HEK293 (cell line): ENCODE results near the gene ZKSCAN4.

Experiments used
- AEBP2 ChIP-seq: fragments of 450-650 bp; formaldehyde crosslinking; IDR thresholded peaks from 2 replicates; pipeline ENCODE4 v1.5.1; 2016; ENCODE audit warnings: missing biosample characterization, missing genetic modification characterization, borderline replicate concordance
- CTCF ChIP-seq: fragments of 450-650 bp; formaldehyde crosslinking; IDR thresholded peaks from 2 replicates; pipeline ENCODE4 v1.5.1; 2016; ENCODE audit warnings: missing biosample characterization, missing genetic modification characterization
- GLIS2 ChIP-seq: fragments of 450-650 bp; formaldehyde crosslinking; IDR thresholded peaks from 2 replicates; pipeline ENCODE4 v1.5.1; 2016; ENCODE audit warnings: missing biosample characterization, missing genetic modification characterization
- HIC1 ChIP-seq: fragments of 450-650 bp; formaldehyde crosslinking; IDR thresholded peaks from 2 replicates; pipeline ENCODE4 v1.5.1; 2016; ENCODE audit warnings: missing biosample characterization, missing genetic modification characterization
- KLF16 ChIP-seq: fragments of 450-650 bp; formaldehyde crosslinking; IDR thresholded peaks from 2 replicates; pipeline ENCODE4 v1.5.1; 2017; ENCODE audit warnings: missing biosample characterization, missing genetic modification characterization
- KLF9 ChIP-seq: fragments of 450-650 bp; formaldehyde crosslinking; IDR thresholded peaks from 2 replicates; pipeline ENCODE4 v1.5.1; 2016; ENCODE audit warnings: missing biosample characterization, missing genetic modification characterization, low read depth
- MYNN ChIP-seq: fragments of 450-650 bp; formaldehyde crosslinking; IDR thresholded peaks from 2 replicates; pipeline ENCODE4 v1.5.1; 2016; ENCODE audit warnings: missing biosample characterization, missing genetic modification characterization, borderline replicate concordance
- OSR2 ChIP-seq: fragments of 450-650 bp; formaldehyde crosslinking; IDR thresholded peaks from 2 replicates; pipeline ENCODE4 v1.5.1; 2016; ENCODE audit warnings: missing biosample characterization, missing genetic modification characterization
- ZBTB7A ChIP-seq: fragments of 450-650 bp; formaldehyde crosslinking; IDR thresholded peaks from 2 replicates; pipeline ENCODE4 v1.5.1; 2016; ENCODE audit warnings: low read depth, missing biosample characterization, missing genetic modification characterization
- ZEB2 ChIP-seq: fragments of 450-650 bp; formaldehyde crosslinking; IDR thresholded peaks from 2 replicates; pipeline ENCODE4 v1.5.1; 2016; ENCODE audit warnings: missing biosample characterization, missing genetic modification characterization
- ZNF114 ChIP-seq: fragments of 450-650 bp; formaldehyde crosslinking; IDR thresholded peaks from 2 replicates; pipeline ENCODE4 v1.5.0; 2017; ENCODE audit warnings: missing biosample characterization, missing genetic modification characterization
- ZNF175 ChIP-seq: fragments of 450-650 bp; formaldehyde crosslinking; IDR thresholded peaks from 2 replicates; pipeline ENCODE4 v1.5.1; 2016; ENCODE audit warnings: missing biosample characterization, missing genetic modification characterization
- ZNF18 ChIP-seq: fragments of 450-650 bp; formaldehyde crosslinking; IDR thresholded peaks from 2 replicates; pipeline ENCODE4 v1.5.1; 2016; ENCODE audit warnings: missing biosample characterization, missing genetic modification characterization
- ZNF2 ChIP-seq: fragments of 450-650 bp; formaldehyde crosslinking; IDR thresholded peaks from 2 replicates; pipeline ENCODE4 v1.5.1; 2016; ENCODE audit warnings: missing biosample characterization, missing genetic modification characterization
- ZNF239 ChIP-seq: fragments of 450-650 bp; formaldehyde crosslinking; IDR thresholded peaks from 2 replicates; pipeline ENCODE4 v1.5.1; 2016; ENCODE audit warnings: missing biosample characterization, missing genetic modification characterization
- ZNF24 ChIP-seq: fragments of 450-650 bp; formaldehyde crosslinking; IDR thresholded peaks from 2 replicates; pipeline ENCODE4 v1.5.1; 2016; ENCODE audit warnings: missing biosample characterization, missing genetic modification characterization
- ZNF266 ChIP-seq: fragments of 450-650 bp; formaldehyde crosslinking; IDR thresholded peaks from 2 replicates; pipeline ENCODE4 v1.5.1; 2016; ENCODE audit warnings: missing biosample characterization, missing genetic modification characterization, low read depth
- ZNF362 ChIP-seq: fragments of 450-650 bp; formaldehyde crosslinking; IDR thresholded peaks from 2 replicates; pipeline ENCODE4 v1.5.1; 2016; ENCODE audit warnings: missing biosample characterization, missing genetic modification characterization
- ZNF398 ChIP-seq: fragments of 450-650 bp; formaldehyde crosslinking; IDR thresholded peaks from 2 replicates; pipeline ENCODE4 v1.5.1; 2017; ENCODE audit warnings: missing biosample characterization, missing genetic modification characterization
- ZNF416 ChIP-seq: fragments of 450-650 bp; formaldehyde crosslinking; IDR thresholded peaks from 2 replicates; pipeline ENCODE4 v1.5.1; 2016; ENCODE audit warnings: missing biosample characterization, missing genetic modification characterization
- ZNF426 ChIP-seq: fragments of 450-650 bp; formaldehyde crosslinking; IDR thresholded peaks from 2 replicates; pipeline ENCODE4 v1.5.1; 2017; ENCODE audit warnings: missing biosample characterization, missing genetic modification characterization, mild to moderate bottlenecking, inconsistent platforms, moderate library complexity
- ZNF501 ChIP-seq: fragments of 450-650 bp; formaldehyde crosslinking; IDR thresholded peaks from 2 replicates; pipeline ENCODE4 v1.5.1; 2016; ENCODE audit warnings: missing biosample characterization, missing genetic modification characterization
- ZNF626 ChIP-seq: fragments of 450-650 bp; sonication (Bioruptor Pico); formaldehyde crosslinking; IDR thresholded peaks from 2 replicates; pipeline ENCODE4 v1.5.1; 2018; ENCODE audit warnings: missing biosample characterization, missing genetic modification characterization, inconsistent platforms
- ZNF677 ChIP-seq: fragments of 450-650 bp; IDR thresholded peaks from 2 replicates; pipeline ENCODE4 v1.5.0; 2018; ENCODE audit warnings: missing biosample characterization, mild to moderate bottlenecking, missing genetic modification characterization, moderate library complexity
- ZNF701 ChIP-seq: fragments of 450-650 bp; formaldehyde crosslinking; IDR thresholded peaks from 2 replicates; pipeline ENCODE4 v1.5.1; 2016; ENCODE audit warnings: missing biosample characterization, missing genetic modification characterization
- ZNF747 ChIP-seq: fragments of 450-650 bp; formaldehyde crosslinking; IDR thresholded peaks from 2 replicates; pipeline ENCODE4 v1.5.1; 2016; ENCODE audit warnings: missing biosample characterization, missing genetic modification characterization
- ZNF777 ChIP-seq: fragments of 450-650 bp; formaldehyde crosslinking; IDR thresholded peaks from 2 replicates; pipeline ENCODE4 v1.5.1; 2017; ENCODE audit warnings: missing biosample characterization, missing genetic modification characterization, borderline replicate concordance
- ZNF830 ChIP-seq: fragments of 450-650 bp; IDR thresholded peaks from 2 replicates; pipeline ENCODE4 v1.5.0; 2018; ENCODE audit warnings: missing biosample characterization, missing genetic modification characterization, low read depth, mild to moderate bottlenecking, moderate library complexity
- TF ChIP-seq, protein P1 (sequence below): fragments of 450-650 bp; IDR thresholded peaks from 2 replicates; pipeline ENCODE4 v1.5.1; 2018; ENCODE audit warnings: missing biosample characterization, mild to moderate bottlenecking, missing genetic modification characterization

Gene ZKSCAN4

DNA sequence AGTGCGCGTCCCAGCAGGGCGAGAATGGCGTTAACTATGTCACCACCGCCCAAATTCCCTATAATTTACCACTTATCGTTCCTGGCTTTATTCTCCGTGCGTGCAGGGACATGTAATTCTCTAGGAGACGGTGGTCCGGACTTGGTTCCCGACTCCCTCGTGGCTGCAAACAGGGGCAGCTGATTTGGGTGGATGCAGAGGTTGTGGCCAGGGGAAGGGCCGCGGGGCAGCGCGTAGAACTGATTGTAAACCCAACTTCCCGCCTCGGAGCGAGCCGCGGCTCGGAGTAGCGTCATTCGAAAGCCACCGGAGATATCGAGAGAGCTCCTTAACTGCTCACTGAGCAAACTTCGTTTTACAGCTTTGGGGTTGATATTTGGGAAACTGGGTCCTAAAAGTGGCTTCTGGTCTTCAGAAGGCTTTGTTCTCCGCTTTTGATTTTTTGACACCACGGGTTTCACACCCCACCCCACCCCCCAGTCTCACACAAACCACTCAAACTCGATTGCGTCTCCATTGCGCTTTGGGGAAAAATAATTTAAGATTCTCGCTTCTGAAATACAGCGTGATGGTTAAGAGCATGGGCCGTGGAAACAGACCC lies 44.5 kb downstream of the ZKSCAN4 start (continued):
- TF ChIP-seq KLF9 (tag by site-specific recombination) (no peak), ZNF239 (tag by site-specific recombination) (no peak), MYNN (tag by site-specific recombination) (no peak), HIC1 (tag by site-specific recombination) (no peak), ZNF416 (tag by site-specific recombination) (no peak), ZNF701 (no peak), ZNF24 (tag by site-specific recombination) (no peak), ZNF175 (tag by site-specific recombination) (no peak), ZNF747 (no peak), GLIS2 (tag by site-specific recombination) (no peak), ZEB2 (tag by site-specific recombination) (no peak; the same call in 1 of the 2 replicates), ZNF2 (tag by site-specific recombination) (peak; percentile 45), ZNF398 (tag by site-specific recombination) (no peak), ZNF777 (no peak), ZNF114 (tag by site-specific recombination) (no peak), CTCF (tag by site-specific recombination) (no peak), ZNF362 (tag by site-specific recombination) (no peak), ZNF266 (no peak), ZNF626 (tag by site-specific recombination) (no peak), ZNF830 (tag by site-specific recombination) (no peak), KLF16 (tag by site-specific recombination) (no peak), ZBTB7A (no peak), ZNF426 (tag by site-specific recombination) (no peak), AEBP2 (tag by site-specific recombination) (no peak), ZNF501 (tag by site-specific recombination) (no peak), OSR2 (tag by site-specific recombination) (0 out of 2 replicates have a peak, but pooled peaks have one; percentile 17), ZNF18 (tag by site-specific recombination) (no peak), ZNF677 (tag by site-specific recombination) (no peak)
- TF ChIP-seq, protein P1, sequence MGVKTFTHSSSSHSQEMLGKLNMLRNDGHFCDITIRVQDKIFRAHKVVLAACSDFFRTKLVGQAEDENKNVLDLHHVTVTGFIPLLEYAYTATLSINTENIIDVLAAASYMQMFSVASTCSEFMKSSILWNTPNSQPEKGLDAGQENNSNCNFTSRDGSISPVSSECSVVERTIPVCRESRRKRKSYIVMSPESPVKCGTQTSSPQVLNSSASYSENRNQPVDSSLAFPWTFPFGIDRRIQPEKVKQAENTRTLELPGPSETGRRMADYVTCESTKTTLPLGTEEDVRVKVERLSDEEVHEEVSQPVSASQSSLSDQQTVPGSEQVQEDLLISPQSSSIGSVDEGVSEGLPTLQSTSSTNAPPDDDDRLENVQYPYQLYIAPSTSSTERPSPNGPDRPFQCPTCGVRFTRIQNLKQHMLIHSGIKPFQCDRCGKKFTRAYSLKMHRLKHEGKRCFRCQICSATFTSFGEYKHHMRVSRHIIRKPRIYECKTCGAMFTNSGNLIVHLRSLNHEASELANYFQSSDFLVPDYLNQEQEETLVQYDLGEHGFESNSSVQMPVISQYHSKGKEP: no peak
